ENCODE results near the gene GGTA1.
"Not testable (repeated sequence)": the region's sequence is repeated elsewhere in the genome, so short reads cannot be mapped to it uniquely, and the experiment has no call there.

GGTA1 gene

DNA sequence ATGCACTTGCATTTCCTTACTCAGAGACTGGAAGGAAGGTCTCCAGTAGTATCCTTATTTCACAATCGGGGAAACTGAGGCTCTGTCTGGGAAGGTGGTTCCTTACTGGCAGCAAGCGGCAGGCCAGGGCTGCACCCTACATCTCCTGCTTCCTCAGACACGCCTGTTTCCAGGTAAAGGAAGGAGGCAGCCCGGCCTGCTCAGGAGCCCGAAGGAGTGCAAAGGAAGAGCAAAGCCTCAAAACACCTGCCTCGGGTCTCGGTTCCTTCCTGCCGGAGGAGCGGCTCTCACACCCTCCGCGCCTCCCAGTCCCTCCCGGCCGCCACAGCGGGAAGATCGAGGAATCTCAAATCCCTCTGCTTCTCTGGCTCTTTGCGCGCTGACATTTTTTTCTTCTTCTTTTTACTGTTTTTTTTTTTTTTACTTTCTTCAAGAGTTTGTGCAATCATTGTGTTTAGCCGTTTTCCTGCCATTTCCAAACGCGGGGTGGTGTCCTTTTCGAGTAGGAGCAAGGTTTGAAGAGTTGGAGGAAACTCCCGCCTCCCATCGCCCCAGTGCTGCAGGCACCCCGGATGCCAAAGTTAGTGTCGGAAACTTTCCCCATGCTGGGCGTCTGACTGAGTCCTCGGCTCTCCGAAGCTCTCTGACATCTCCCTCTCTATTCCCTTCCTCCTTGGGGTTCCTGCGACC lies 1.0 kb downstream of the GGTA1 start:
- no peak for DNase-seq

DNA sequence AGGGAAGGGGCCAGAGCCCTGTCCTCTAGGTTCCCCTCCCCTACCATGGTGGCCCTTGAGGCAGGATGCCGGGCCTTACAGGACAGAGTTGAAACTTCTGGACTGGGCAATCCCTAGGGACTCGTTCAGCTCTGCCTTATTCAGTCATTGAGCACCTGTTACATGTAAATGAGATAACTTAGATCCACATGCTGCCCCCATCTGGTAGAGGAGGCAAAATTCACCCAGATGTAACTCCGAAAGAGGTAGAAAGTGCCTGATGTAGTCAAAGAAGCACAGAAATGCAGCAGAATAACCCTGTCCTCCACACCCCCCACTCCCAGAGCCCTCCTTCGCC lies 1.5 kb downstream of the GGTA1 start:
- DNase-seq: no peak

DNA sequence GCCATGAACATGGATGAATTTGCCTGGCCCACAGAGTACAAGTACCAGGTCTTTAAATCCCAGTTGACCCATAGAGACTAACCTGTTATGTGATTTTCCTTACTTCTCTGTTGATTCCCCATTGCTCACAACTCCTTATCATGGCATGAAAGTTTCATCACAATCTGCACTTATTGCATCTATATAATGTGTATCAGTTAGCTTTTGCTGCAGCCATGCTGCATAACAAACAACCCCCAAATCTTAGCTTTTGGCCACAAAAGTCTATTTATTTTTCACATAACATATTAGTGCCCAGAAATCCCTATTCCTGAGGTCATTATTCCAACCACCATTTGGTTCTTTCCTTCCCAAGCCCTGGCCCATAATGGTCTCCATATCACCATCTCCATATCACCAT lies 3.7 kb downstream of the GGTA1 start:
- DNase-seq: no peak

DNA sequence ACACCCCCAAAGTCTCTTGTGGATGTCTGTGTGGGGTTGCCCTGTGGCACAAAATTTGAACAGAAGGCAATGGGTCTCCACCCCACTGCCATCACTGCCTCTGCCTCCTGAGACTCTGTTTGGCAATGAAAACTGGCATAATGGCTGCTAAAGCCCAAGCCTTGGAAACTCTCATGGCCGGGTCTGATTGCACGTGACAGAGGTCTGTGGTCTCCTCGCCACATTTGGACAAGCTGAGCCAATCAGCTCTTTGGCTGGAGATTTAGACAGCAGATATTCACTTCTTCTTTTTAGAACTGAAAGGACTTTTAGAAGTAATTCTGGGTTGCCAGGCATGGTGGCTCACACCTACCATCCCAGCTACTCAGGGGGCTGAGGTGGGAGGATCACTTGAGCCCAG lies 5.5 kb downstream of the GGTA1 start:
- DNase-seq: no peak

- DNase-seq: no peak
Observed at GRCh38 chr9:121491111-121491510, 8.5 kb downstream of the GGTA1 start.

- DNase-seq: no peak
Observed at GRCh38 chr9:121489344-121489743, 10.3 kb downstream of the GGTA1 start.

GRCh38 chr9:121486043-121486442 lies 13.6 kb downstream of the GGTA1 start:
- DNase-seq: no peak

GRCh38 chr9:121485623-121486022 lies 14.0 kb downstream of the GGTA1 start:
- no peak for DNase-seq

GRCh38 chr9:121484651-121485446 lies 14.8 kb downstream of the GGTA1 start:
- no peak for DNase-seq

DNA sequence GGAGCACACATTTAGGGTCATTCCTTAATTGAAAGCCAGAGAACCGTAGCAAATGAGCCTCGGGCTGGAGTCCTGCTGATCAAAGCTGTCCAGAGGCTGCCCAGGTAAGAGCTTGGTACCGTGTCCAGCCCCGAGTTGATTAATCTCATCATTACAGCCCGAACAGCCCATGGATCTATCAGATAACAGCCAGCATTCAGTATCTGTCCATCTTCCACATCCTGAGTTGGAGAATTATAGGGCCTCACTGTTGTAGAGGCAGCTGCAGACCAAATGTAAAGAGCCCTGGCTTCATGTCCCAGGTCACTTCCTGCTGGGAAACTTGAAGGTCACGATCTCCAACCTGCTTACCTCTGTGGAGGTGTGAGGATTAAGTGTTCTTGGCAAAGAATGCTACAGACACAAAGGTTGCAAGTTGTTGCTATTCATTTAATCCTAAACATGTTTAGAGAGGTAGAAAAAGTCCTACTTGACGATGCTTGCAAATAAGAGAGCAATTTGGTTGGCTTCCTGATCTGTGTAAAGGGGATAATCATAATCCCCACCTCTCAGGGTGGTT lies 16.1 kb downstream of the GGTA1 start:
- DNase-seq: no peak

DNA sequence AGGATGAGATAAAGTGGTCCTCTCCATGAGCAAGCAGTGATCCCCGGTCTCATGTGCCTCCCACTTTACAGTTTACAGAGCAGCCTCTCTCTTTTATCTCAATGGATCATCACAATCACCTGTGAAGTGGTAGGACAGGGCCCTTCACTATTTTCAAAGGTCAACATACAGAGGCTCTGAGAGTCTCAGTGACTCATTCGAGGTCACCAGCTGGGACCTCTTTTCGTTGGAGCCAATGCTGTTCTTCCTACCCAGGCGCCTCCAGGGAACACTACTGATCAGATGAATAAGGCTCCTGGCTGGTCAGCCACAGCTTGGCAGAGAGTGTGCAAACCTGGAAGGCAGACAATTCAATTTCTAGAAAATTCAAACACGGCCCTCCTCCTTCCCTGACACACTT lies 16.6 kb downstream of the GGTA1 start:
- no peak for DNase-seq

DNA sequence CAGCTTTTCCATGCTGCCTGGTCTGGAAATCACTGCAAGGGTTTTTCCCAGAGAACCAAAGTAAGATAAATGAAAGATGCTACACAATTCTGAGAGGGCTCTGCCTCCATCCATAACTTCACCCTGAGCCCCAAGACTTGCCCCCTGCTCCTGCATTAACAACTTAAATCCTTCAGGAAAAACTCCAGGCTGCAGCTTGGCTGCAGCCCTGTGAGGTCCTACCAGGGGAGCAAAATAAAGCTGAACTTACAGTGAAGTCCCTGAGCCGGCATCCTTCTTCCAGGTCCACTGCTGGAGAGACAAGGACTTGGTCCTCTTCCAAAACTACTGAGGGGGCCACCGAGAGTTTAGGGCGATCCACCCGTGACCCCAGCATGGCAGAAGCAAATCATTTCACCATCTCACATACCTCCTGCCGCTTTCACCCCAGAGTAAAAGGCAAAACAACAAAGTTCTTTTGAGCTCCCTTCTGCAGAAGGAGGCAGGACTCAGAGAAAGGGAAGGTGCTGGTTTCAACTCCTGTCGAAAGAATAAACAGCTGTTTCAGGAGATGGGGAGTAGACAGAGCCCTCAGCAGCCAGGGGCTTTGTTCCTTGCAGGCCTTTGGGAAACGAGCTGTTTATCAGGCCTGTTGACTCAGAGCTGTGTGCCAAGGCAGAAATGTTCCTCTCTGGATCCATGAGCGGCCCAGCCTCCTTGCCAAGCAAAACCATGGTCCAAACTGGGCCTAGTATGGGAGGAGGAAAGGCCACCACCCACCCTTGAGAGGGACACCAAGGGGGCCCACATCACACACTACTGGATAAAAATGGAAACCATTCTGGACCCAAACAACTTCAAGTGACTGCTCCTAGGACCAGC lies 20.6 kb downstream of the GGTA1 start:
- no peak for DNase-seq

- no peak for DNase-seq
Observed at GRCh38 chr9:121476156-121476555, 23.5 kb downstream of the GGTA1 start.

DNA sequence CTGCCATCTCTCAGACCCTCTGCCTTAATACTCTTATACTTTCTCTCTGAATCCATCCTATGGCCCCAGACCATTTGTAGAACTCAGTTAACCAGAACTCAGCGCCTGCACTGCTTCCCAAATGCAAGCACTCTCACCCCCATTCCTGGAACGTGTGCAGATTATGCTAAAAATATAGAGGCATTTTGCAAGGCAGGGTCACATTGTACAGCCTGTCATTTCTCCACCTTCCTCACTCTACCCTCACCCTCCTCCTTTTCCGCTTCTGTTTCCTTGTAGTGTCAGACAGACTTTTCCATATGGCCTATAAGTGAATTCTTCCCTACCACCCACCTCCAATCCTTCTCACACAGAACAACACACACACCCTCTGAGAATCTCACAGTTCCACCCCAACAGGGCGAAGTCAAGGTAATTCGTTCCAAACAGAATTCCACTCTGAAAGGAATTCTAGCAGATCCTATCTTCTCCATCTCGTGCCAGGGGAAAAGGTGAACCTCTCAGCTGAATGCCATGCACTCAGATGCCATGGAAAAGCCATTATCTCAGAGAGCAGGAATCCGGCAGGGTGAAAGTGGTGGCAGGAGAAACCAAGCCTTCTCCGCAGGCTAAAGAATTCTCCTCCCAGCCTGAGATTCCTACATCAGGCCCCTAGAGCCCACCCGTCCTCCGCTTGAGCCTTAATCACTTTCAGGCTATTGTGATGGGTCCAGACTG lies 25.3 kb downstream of the GGTA1 start:
- no peak for DNase-seq

DNA sequence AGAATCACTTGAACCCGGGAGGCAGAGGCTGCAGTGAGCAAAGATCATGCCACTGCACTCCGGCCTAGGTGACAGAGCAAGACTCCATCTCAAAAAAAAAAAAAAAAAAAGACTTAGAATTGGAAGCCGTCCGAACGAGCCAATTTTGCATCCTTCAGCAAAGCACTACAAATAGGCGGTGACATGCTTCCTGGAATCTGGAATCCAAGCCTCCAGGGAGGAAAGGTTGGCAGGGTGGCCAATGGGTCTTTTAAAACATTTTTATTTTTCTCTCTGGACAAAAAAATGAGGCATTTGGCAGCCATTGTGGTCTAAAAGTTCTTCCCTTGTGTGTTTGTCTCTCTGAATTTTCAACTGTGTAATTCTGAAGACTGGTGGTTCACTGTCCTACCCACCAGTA lies 26.4 kb downstream of the GGTA1 start:
- DNase-seq: no peak

GRCh38 chr9:121472446-121472845 lies 27.2 kb downstream of the GGTA1 start:
- DNase-seq: no peak

- no peak for DNase-seq
Observed at GRCh38 chr9:121466142-121466541, 33.5 kb downstream of the GGTA1 start.

GRCh38 chr9:121464968-121465367 lies 34.7 kb downstream of the GGTA1 start:
- no peak for DNase-seq

- DNase-seq: no peak
Observed at GRCh38 chr9:121463026-121463807, 36.4 kb downstream of the GGTA1 start.

GRCh38 chr9:121459513-121459912 lies 40.1 kb downstream of the GGTA1 start:
- no peak for DNase-seq

DNA sequence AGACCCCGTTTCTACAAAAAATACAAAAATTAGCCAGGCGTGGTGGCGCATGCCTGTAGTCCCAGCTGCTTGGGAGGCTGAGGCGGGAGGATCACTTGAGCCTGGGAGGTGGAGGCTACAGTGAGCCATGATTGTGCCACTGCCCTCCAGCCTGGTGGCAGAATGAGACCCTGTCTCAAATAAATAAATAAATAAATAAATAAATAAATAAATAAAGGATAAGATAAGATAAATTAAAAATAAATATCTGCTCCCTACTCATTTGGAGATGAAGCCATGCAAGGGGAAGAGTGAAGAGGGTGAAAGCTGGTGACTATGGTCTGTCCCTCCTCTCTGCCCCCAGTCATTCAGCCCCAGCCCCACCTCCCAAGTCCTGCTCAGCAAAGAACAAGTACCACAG lies 41.2 kb downstream of the GGTA1 start:
- DNase-seq: not testable (repeated sequence)

Measured in effector CD8-positive, alpha-beta T cell (primary cell).